ENCODE results near the gene KCNH3.

Gene KCNH3

DNA sequence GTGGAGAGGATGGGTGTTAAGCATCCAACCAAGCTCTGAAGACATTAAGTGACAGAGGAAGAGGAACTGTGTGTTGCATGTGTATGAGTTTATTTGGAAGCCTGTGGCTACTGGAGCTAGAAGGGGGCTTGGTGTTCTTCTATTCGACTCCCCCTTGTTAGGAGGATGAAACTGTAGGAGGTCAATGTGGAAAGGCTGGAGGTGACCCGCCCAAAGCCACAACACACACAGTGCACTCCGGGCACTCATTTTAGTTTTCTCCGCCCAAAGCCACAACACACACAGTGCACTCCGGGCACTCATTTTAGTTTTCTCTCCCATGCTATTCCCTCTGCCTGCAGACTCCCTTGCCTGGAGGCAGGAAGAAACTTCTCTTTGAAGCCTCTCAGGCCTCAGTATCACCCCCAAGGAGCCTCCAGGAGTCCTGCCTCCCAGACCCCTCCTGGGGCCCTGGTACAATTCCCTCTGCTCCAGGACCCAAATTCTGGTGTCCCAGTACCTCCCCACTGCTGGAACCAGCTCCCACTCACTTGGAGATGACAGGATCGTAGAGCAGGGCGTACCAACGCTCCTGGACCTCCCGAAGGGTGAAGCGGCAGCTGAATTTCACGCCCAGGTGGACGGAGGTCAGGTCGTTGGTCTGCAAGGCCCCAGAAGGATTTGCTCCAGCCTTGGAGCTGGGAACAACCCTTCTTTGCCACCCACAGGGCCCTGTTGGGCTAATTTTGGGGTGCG is 25.3 kb downstream of the KCNH3 start:
- no peak for DNase-seq

DNA sequence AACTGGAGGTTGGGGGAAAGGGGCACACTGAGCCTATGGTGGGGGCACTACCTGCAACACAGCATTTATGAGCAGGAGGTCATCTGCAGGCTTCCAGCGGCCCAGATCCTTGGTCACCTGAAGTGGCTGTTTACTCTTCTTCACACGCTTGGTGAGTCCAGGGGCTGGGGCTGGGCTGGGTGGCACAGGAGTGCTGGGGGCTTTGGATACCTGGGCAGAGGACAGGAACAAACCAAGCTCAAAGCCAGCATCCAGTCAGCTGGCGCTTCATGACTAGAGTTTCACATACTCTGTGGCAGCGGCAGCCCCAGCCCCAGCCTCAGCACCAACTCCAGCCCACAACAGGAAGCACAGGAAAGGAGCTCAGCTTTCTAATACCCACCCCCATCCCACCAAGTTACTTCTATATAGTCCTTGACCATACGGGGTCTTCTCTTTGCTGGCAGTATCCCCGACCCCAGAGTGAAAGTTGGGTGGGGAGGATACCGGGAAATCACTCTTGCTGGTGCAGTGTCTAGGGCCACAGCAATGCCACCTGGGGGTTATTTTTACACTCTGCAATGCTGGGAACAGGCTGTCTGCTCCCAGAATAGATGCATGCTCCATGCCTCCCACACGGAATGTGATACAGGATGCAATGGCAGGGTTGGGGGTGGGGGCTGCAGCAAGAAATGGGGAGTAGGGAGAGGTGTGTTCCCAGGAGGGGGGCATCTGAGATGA is 26.0 kb downstream of the KCNH3 start:
- DNase-seq = no peak

DNA sequence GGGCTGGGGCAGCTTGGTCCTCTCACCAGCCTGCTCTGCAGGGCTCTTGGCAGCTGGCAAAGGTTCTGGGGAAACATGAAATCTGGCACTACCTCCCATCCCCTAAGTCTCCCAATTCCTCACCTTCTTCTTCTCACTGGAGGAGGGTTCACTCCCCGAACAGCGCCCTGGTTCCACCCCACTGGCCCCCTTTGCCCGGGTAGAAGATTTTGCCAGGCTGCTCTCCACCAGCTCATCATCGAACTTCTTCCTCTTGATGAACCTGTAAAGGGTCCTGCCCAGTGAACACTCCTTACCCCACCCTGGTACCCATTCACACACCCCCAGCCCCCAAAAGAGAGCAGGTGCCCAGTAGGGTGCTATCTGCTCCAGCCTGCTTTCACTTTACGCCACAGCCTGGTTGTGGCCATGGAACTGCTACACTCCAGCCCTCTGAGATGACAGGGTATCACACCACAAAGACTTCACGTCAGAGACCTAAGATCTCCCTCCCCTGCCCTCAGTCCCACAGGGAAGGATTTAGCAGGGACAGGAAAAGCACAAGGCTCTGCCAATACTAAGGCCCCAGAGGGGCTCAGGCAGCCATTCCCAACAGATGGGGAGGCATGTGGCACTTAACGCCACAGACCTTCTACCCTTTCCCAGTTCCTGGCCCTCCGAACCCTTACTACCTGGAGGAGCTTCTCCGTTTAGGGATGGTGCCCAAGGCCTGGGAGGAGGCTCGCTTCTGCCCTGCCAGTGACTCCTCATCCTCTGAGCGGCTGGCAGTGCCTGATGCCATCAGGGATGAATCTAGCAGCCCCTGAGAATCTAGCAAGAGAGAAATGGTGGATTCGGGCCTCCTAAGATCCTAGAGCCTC is 26.8 kb downstream of the KCNH3 start:
- no peak for DNase-seq

DNA sequence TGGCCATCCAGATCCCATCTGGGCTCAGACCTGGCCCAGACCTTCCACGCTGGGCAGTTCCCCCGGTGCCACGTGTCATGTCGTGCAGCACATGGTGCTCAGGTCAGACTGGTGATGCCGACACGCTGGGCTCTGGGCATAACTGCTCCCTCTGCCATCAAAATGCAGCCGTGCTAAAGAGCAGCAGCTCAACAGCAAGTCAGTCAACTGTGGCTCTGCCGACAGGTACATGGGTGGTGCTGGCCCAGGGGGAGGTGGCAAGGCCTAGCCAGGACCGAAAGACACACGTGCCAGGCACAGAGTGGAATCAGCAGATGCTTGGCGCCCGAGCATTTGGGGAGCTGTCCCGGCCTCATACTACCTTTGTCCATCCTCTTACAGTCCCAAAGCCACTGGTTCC is 27.5 kb downstream of the KCNH3 start:
- DNase-seq = no peak

GRCh38 chr12:49567302-49567610 is 28.4 kb downstream of the KCNH3 start:
- DNase-seq = no peak

GRCh38 chr12:49567611-49568441 is 29.0 kb downstream of the KCNH3 start, which contains the start of gene MCRS1:
Gene MCRS1 (minus strand): TSS chr12:49568142. CDS start chr12:49566731, 1,411 bp downstream.
- DNase-seq = peak; percentile 48 to 97 (median 86)

GRCh38 chr12:49568442-49569162 is 29.8 kb downstream of the KCNH3 start:
- no peak for DNase-seq

- DNase-seq = no peak
Measured at GRCh38 chr12:49577589-49578315, 38.9 kb downstream of the KCNH3 start.

DNA sequence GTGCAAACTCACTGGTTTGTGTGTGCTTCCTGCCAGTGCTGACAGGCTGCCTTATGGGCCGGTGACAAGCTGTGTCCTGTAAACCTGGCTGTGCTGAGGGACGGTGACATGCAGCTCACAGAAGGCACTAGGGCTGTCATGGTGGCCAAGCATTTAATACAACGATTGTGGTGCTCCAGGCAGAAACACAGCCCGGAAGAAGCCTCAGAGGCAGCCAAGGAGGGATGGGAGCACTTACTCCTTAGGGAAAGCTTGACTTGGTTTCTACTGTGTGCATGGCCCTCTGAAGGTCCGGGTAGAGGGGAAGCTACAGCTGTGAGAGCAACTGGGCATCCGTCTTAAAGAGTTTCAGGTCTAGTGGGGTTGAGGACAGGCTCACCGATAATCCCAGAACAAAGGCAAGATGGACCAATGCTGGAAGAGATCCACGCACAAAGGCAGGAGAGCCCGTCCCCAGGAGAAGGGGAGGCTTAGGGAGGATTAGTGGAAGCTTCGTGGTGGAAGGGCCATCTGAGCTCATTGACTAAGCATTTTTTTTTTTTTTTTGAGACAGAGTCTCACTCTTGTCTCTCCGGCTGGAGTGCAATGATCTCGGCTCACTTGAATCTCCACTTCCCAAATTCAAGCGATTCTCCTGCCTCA is 39.8 kb downstream of the KCNH3 start:
- no peak for DNase-seq

DNA sequence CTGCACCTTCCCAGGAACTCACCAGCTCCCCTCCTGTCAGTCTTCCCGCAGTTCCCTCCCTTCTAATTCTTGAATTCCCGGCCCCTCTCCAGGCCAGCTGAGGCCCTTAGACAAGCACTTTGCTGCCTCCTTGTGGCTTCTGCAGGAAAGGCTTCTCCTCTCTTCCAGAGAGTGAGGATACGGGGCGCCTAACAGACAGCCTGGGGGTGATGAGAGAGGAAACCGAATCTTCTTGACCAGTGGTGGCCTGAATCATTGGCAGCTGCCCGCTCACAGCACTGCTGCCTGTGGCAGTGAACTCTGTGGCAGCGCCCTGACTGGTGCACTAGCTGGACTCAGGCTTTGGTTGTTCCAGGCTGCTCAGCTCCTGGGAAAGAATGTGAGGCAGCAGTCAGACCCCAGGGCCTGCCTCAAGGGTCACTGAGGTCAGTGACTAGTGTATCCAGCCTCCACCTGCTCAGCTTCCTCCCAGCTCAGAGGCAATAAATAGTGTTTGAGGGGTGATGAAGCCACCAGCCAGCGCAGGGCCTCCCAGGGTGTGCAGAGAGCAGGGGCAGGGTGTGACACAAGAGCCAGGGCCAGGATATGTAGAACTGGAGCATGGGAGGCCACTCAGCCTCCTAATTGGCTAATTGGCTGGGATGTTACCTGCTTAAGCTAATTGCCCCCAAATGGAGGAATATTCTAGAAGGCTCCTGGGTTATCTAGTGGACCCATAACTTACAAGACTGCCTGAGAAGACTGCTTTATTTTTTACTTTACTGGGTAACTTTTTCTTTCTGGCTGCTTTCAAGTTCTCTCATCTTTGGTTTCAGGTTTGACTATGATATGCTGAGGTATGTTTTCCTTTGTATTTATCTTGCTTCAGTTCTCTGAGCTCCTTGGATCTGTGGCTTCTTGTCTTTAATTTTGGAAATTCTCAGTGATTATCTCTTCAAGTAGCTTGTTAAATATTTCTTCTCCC is 42.0 kb downstream of the KCNH3 start:
- peak in 11 of 14 donors; percentile 12 to 56 (median 41) for DNase-seq

DNA sequence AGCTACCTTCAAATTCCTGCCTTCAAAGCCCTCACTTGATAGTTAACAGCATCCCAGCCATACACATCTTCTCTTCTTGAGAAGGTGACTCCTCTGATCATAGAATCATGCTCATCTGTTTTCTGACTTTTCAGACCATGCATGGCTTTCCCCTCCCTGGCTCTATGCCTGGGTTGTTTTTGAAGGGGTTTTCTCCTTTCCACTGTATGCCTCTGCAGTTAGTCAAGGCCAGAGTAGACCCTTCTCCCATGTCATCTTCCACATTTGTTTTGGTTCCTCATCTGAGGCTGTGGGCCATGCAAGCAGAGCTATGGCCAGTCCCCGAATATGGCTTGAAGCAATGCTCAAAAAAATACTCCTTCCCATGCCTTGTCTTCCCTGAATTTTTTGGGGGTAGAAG is 43.4 kb downstream of the KCNH3 start:
- DNase-seq = no peak

- DNase-seq = no peak
Measured at GRCh38 chr12:49582850-49583249, 44.0 kb downstream of the KCNH3 start.

GRCh38 chr12:49583366-49584094 is 44.7 kb downstream of the KCNH3 start:
- peak in 2 of 14 donors; percentile 6 to 19 for DNase-seq

GRCh38 chr12:49584591-49584990 is 45.8 kb downstream of the KCNH3 start:
- no peak for DNase-seq

GRCh38 chr12:49585477-49586459 is 46.9 kb downstream of the KCNH3 start:
- DNase-seq = no peak

- no peak for DNase-seq
Measured at GRCh38 chr12:49587174-49587908, 48.5 kb downstream of the KCNH3 start.
